Heart right ventricle (tissue), 16 donors: Measurements from ENCODE around the gene CFAP97D1. TPM values are rescaled to one million over a fixed set of nuclear protein-coding genes. Genes with fewer than 3 reads are reported as not detected.

ENCODE experiments used
- ATAC-seq, 8 donors: fragments of 200-7000 bp; cut with Tn5 transposase; one replicate each; pipeline ENCODE4 v1.9.1; 2020; ENCODE audit warnings: mild to moderate bottlenecking in 8 of 8, moderate library complexity in 8 of 8, moderate number of reproducible peaks in 1 of 8
- DNase-seq, 2 donors: peaks; one replicate each; pipeline ENCODE4 v3.0.0-alpha.2; 2020
- H3K27ac ChIP-seq, 10 donors: fragments of 200-600 bp; sonication (generic) in 2 of 10; one replicate each; pipeline versions ENCODE4 v1.5.0 to v1.8.0; 2020 to 2022; ENCODE audit warnings: mild to moderate bottlenecking in 3 of 10
- H3K27me3 ChIP-seq, 7 donors: fragments of 200-600 bp; one replicate each; pipeline ENCODE4 v1.8.0; 2021 to 2022; ENCODE audit warnings: mild to moderate bottlenecking in 2 of 7
- H3K36me3 ChIP-seq, 9 donors: fragments of 200-600 bp; sonication (generic) in 1 of 9; one replicate each; pipeline versions ENCODE4 v1.5.0 to v1.8.0; 2020 to 2022; ENCODE audit warnings: mild to moderate bottlenecking in 2 of 9
- H3K4me1 ChIP-seq, 9 donors: fragments of 200-600 bp; sonication (generic) in 1 of 9; one replicate each; pipeline versions ENCODE4 v1.5.0 to v1.8.0; 2020 to 2022; ENCODE audit warnings: mild to moderate bottlenecking in 4 of 9
- H3K4me3 ChIP-seq, 10 donors: fragments of 200-600 bp; sonication (generic) in 2 of 10; one replicate each; pipeline versions ENCODE4 v1.5.0 to v1.8.0; 2020 to 2022; ENCODE audit warnings: mild to moderate bottlenecking in 7 of 10, moderate library complexity in 2 of 10
- H3K9me3 ChIP-seq, 11 donors: fragments of 200-600 bp in 10 of 11; sonication (generic) in 2 of 11; one replicate each; pipeline versions ENCODE4 v1.5.0 to v1.8.0; 2013 to 2022; ENCODE audit warnings: mild to moderate bottlenecking in 2 of 11, control low read depth in 1 of 11, moderate library complexity in 1 of 11
- WGBS, 2 donors: extraction: QIAGEN DNeasy Blood & Tissue Kit; methylation state at CpG; one replicate each; pipeline ENCODE4 v1.1.7; 2013; ENCODE audit warnings: inconsistent platforms in 1 of 2; 5-methylcytosine and 5-hydroxymethylcytosine counted together
- intact Hi-C, 10 donors: fragments of 100-400 bp; cut with DNase I; formaldehyde crosslinking; loops; one replicate each; pipeline versions ENCODE4 v1.11.1 to v1.14.2; 2022
- long read RNA-seq, 3 donors: library from polyadenylated mRNA; unstranded; transcript quantifications; one replicate each; pipeline ENCODE4 v2.0.0, GENCODE V29; 2020 to 2021
- polyA plus RNA-seq, 2 donors: library from polyadenylated mRNA; stranded (reverse); fragments of 200-250 nt; gene quantifications; one replicate each; pipeline ENCODE4 v1.2.3, GENCODE V29; 2013
- total RNA-seq, 10 donors: library from RNA; stranded (reverse); fragmentation: NEBNext Ultra II Directional in 3 of 10; extraction: Animal tissue kit (Norgen Biotek cat#: 25700) in 3 of 10; gene quantifications; one replicate each; pipeline versions ENCODE4 v1.2.1 to v1.2.4, GENCODE V29; 2021 to 2023
- TF ChIP-seq, protein P1 (sequence below), 9 donors: fragments of 200-600 bp; sonication (generic) in 2 of 9; IDR thresholded peaks; one replicate each; pipeline versions ENCODE4 v1.5.0 to v1.8.0; 2021 to 2022; ENCODE audit warnings: antibody characterized with exemption in 9 of 9, mild to moderate bottlenecking in 5 of 9, moderate library complexity in 1 of 9
- donor health status: Arrhythmogenic right ventricular cardiomyopathy.
- donor health status: ischemic (EF 13 %, LVEDD 7.1; RV severe dilation, severe dysfunction).
- donor health status: healthy with polysubstance abuse.
- donor health status: DM: no; HTN: yes; CAD: no.
- donor health status: DM: no; HTN: no; CAD: no.
- donor health status: ischemic (EF 25% LVEDD 6.9; RV normal size, moderate dysfunction).
- donor health status: ischemic (EF 25% LVEDD 5.7; RV mildly dilated, moderate dysfunction).
- donor health status: healthy.
- donor health status: DM: yes; HTN: yes; CAD: no.
- donor health status: Ischemic cardiomyopathy.
- donor health status: ischemic (EF 35%, LVEDD 5.7; RV mildly dilated, moderate dysfunction).
- donor health status: nonischemic (EF 11% LVEDD 7.7; RV severe dilation, severe dysfunction).
- donor health status: DM: yes; HTN: yes; CAD: no.
- donor health status: PGD.
- donor health status: ischemic (EF 29% LVEDD 5.4; RV normal size, mild dysfunction).
- donor health status: nonischemic (EF 23%, LVEDD 6.1; RV moderate dilation, normal function).

CFAP97D1 gene
- total RNA-seq (under 1 TPM in 3 of 10 donors, not detected in 7; 0.07 to 0.09 (median 0.09) TPM), polyA plus RNA-seq (not detected)
- long read RNA-seq, donor 1 = 0 reads
- long read RNA-seq, donor 2 = 0 reads
- long read RNA-seq, donor 3 = 0 reads

DNA sequence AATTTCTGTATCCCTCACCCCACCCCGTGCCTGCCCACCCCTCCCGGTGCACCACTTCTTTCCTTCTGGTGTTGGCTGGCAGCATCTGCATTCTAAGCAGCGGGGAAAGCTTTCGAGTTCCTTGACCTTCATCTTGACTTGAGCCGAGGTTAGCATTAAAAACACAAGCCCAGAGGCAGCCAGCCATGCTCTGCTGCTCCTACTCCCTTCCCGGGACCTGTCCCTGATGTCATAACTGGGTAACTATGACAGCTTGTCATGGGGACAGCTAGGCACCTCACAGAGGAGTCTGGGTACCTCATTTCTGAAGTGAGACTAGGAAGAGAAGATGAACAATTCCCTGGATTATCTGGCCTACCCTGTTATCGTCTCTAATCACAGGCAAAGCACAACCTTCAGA, at the start of gene CFAP97D1:
TSS of gene CFAP97D1 (plus strand) at position 301 of the 400 bp plus-strand sequence. CDS start at position 329, 28 bp downstream.
- TF ChIP-seq, protein P1, sequence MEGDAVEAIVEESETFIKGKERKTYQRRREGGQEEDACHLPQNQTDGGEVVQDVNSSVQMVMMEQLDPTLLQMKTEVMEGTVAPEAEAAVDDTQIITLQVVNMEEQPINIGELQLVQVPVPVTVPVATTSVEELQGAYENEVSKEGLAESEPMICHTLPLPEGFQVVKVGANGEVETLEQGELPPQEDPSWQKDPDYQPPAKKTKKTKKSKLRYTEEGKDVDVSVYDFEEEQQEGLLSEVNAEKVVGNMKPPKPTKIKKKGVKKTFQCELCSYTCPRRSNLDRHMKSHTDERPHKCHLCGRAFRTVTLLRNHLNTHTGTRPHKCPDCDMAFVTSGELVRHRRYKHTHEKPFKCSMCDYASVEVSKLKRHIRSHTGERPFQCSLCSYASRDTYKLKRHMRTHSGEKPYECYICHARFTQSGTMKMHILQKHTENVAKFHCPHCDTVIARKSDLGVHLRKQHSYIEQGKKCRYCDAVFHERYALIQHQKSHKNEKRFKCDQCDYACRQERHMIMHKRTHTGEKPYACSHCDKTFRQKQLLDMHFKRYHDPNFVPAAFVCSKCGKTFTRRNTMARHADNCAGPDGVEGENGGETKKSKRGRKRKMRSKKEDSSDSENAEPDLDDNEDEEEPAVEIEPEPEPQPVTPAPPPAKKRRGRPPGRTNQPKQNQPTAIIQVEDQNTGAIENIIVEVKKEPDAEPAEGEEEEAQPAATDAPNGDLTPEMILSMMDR (IDR thresholded peaks at IDR 0.05) = no peak
- intact Hi-C loops = loop anchor here in 5 of 10 donors (5.0 to 10.0 kb wide), 3 partner anchors 52 to 67 kb away; partner anchors contain the start of genes CD300LG (in 3 of the 5) and MPP3 (in 2 of the 5)
- Histone ChIP-seq H3K36me3 (peaks cover 0 to 22% (median 9%) of the 10 kb centered on the region in 9 donors), H3K4me3 (peak within 1 kb of the TSS; percentile 70 to 100 (median 93)), H3K27ac (peak within 1 kb of the TSS; percentile 96 to 100 (median 100)), H3K9me3 (no peaks in the 10 kb centered on the region), H3K27me3 (no peaks in the 10 kb centered on the region), H3K4me1 (peaks cover 2 to 64% (median 33%) of the 10 kb centered on the region in 9 donors)
- no peak for ATAC-seq
- no peak for DNase-seq
- WGBS, 2 donors = 73 to 74% methylated on average over 7 of the region's 7 CpGs

DNA sequence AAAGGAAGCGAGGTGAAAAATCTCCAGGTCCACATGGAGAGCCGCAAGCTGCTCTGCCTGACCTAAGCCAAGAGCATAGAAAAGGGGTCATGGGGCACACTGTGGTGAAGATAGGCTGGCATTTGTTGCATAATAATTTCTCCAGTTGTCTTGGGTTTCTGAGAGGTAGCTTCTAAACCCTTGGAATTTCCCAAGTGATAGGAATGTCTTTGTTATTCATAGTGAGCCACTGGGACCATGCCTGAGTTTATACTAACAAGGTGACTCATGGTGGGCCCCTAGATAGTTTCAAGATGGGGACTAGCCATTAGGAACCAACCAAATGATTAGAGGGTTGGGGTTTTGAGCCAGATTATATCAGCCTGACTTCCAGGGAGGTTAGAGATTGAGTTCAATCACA, 47.3 kb upstream of the CFAP97D1 start:
- intact Hi-C loops = no loop called here
- Histone ChIP-seq H3K27ac (no peak overlapping the region), H3K36me3 (no peaks in the 10 kb centered on the region), H3K4me1 (peaks cover 0 to 8% (median 0%) of the 10 kb centered on the region in 9 donors), H3K9me3 (no peaks in the 10 kb centered on the region), H3K27me3 (no peaks in the 10 kb centered on the region), H3K4me3 (no peak overlapping the region)
- TF ChIP-seq, protein P1 (IDR thresholded peaks at IDR 0.05) = no peak
- no peak for ATAC-seq
- no peak for DNase-seq
- 97 to 100% methylated on average over 2 of the region's 2 CpGs for WGBS, 2 donors

DNA sequence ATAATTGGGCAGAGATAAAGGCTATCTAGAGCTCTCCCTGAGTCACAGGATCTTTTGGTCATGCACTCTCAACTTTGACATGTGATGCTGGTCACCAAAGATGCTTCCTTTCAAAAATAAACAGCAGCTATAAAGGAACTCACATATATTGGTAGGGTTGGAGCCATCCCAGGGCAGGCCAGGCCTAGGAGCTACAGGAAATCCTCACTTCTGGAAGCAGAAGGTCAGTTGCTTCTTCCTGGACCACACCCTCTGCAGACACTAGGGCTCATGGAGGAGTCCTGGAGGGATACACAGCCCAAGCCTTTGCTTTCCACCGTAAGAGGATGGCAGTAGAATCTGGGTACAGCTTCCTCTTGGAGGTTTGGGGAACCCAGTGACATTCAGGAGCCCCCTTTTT, 46.3 kb upstream of the CFAP97D1 start:
- H3K9me3 ChIP-seq = no peaks in the 10 kb centered on the region
- DNase-seq = no peak
- H3K27me3 ChIP-seq = no peaks in the 10 kb centered on the region
- no peaks in the 10 kb centered on the region for H3K36me3 ChIP-seq
- intact Hi-C loops = no loop called here
- WGBS, 2 donors = 59 to 69% methylated on average over 1 of the region's 1 CpG
- H3K27ac ChIP-seq = no peak overlapping the region
- H3K4me3 ChIP-seq = no peak overlapping the region
- peaks cover 0 to 8% (median 0%) of the 10 kb centered on the region in 9 donors for H3K4me1 ChIP-seq
- TF ChIP-seq, protein P1 (IDR thresholded peaks at IDR 0.05) = no peak
- no peak for ATAC-seq

DNA sequence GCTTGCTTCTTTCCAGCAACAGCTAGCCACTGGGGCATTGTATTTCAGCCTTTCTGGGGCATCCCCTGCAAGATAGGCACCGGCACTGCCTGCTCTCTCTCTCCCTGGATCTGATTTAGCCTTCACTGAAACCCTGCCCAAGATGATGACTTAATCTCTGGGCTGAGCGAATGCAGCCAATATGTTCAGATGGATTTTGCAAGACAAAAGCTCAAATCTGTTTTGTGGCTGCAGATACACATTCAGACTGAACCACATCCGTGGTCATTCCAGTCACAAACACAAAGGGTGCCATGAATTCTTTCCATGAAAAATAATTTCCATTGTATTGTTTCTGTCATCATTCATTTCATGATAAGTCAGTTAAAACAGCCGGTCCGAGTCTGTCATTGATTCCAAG, 45.9 kb upstream of the CFAP97D1 start:
- 60 to 62% methylated on average over 5 of the region's 5 CpGs for WGBS, 2 donors
- DNase-seq (no peak), ATAC-seq (peak in 2 of 8 donors; percentile 41 to 46)
- Histone ChIP-seq H3K4me1 (peaks cover 0 to 8% (median 0%) of the 10 kb centered on the region in 9 donors), H3K27ac (no peak overlapping the region), H3K9me3 (no peaks in the 10 kb centered on the region), H3K36me3 (no peaks in the 10 kb centered on the region), H3K27me3 (no peaks in the 10 kb centered on the region), H3K4me3 (no peak overlapping the region)
- TF ChIP-seq, protein P1 (IDR thresholded peaks at IDR 0.05) = no peak
- intact Hi-C loops = no loop called here
